ENCODE results near the gene ATP10D. TPM values are rescaled to one million over a fixed set of nuclear protein-coding genes. Genes with fewer than 3 reads are reported as not detected.

Gene ATP10D
- total and polyA plus RNA-seq, 9 of the 15 experiments (the other 6 are each of a cell fraction or from before 2014, with no cell fraction given), result 0.10 to 0.36 (median 0.19) TPM; not detected in 1

GRCh38 chr4:47463235-47463956, 21.7 kb upstream of the ATP10D start, which contains the start of gene COMMD8 (continued):
- TF ChIP-seq MAFF (IDR thresholded peaks at IDR 0.05; ENCODE audit: low read length) (no peak), FOXO4 (CRISPR knock-in tag; IDR thresholded peaks at IDR 0.05) (no peak), ZNF239 (CRISPR knock-in tag; IDR thresholded peaks at IDR 0.05) (no peak), TRIM28 (IDR thresholded peaks at IDR 0.05) (no peak), BRCA1 (IDR thresholded peaks at IDR 0.05) (no peak), BRCA1 (CRISPR knock-in tag; IDR thresholded peaks at IDR 0.05) (no peak), PYGO2 (tag; IDR thresholded peaks at IDR 0.05) (no peak), MNT (conservative IDR thresholded peaks at IDR 0.05) (peak; percentile 93 to 94), ZNF134 (CRISPR knock-in tag; conservative IDR thresholded peaks at IDR 0.05) (no peak), NR2F6 (CRISPR knock-in tag; IDR thresholded peaks at IDR 0.05) (no peak), ZNF212 (CRISPR knock-in tag; IDR thresholded peaks at IDR 0.05) (no peak), CAMTA2 (CRISPR knock-in tag; conservative IDR thresholded peaks at IDR 0.05) (no peak), GTF2A2 (tag; IDR thresholded peaks at IDR 0.05) (no peak), C11orf30 (IDR thresholded peaks at IDR 0.05; ENCODE audit: low read depth) (peak; percentile 24), ZBED1 (IDR thresholded peaks at IDR 0.05) (0 out of 2 replicates have a peak, but pooled peaks have one; percentile 29), FOSL1 (tag; conservative IDR thresholded peaks at IDR 0.05) (no peak), NELFE (IDR thresholded peaks at IDR 0.05; ENCODE audit: insufficient read depth, insufficient read length) (no peak), ZSCAN32 (CRISPR knock-in tag; IDR thresholded peaks at IDR 0.05) (no peak), CBX1 (IDR thresholded peaks at IDR 0.05; ENCODE audit: low read depth) (peak; percentile 79), CXXC5 (CRISPR knock-in tag; IDR thresholded peaks at IDR 0.05) (peak; percentile 93), BCOR (IDR thresholded peaks at IDR 0.05) (no peak), MXI1 (IDR thresholded peaks at IDR 0.05; ENCODE audit: low read depth, low read length) (peak; percentile 91)
- TF ChIP-seq, protein P1, sequence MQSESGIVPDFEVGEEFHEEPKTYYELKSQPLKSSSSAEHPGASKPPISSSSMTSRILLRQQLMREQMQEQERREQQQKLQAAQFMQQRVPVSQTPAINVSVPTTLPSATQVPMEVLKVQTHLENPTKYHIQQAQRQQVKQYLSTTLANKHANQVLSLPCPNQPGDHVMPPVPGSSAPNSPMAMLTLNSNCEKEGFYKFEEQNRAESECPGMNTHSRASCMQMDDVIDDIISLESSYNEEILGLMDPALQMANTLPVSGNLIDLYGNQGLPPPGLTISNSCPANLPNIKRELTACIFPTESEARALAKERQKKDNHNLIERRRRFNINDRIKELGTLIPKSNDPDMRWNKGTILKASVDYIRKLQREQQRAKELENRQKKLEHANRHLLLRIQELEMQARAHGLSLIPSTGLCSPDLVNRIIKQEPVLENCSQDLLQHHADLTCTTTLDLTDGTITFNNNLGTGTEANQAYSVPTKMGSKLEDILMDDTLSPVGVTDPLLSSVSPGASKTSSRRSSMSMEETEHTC (IDR thresholded peaks at IDR 0.05), result peak; percentile 50; the same call in 1 of the 2 replicates
- TF ChIP-seq, protein P2, sequence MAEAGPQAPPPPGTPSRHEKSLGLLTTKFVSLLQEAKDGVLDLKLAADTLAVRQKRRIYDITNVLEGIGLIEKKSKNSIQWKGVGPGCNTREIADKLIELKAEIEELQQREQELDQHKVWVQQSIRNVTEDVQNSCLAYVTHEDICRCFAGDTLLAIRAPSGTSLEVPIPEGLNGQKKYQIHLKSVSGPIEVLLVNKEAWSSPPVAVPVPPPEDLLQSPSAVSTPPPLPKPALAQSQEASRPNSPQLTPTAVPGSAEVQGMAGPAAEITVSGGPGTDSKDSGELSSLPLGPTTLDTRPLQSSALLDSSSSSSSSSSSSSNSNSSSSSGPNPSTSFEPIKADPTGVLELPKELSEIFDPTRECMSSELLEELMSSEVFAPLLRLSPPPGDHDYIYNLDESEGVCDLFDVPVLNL (CRISPR knock-in tag; IDR thresholded peaks at IDR 0.05; ENCODE audit: low read depth), result no peak
- TF ChIP-seq, protein P3, sequence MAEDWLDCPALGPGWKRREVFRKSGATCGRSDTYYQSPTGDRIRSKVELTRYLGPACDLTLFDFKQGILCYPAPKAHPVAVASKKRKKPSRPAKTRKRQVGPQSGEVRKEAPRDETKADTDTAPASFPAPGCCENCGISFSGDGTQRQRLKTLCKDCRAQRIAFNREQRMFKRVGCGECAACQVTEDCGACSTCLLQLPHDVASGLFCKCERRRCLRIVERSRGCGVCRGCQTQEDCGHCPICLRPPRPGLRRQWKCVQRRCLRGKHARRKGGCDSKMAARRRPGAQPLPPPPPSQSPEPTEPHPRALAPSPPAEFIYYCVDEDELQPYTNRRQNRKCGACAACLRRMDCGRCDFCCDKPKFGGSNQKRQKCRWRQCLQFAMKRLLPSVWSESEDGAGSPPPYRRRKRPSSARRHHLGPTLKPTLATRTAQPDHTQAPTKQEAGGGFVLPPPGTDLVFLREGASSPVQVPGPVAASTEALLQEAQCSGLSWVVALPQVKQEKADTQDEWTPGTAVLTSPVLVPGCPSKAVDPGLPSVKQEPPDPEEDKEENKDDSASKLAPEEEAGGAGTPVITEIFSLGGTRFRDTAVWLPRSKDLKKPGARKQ (CRISPR knock-in tag; IDR thresholded peaks at IDR 0.05), result no peak
